Omental fat pad (tissue), 4 donors: Measurements from ENCODE around the gene SLC25A4. TPM values are rescaled to one million over a fixed set of nuclear protein-coding genes. Genes with fewer than 3 reads are reported as not detected.
A peak's percentile ranks its signal among the peaks of the same experiment; 100 is the strongest.
"Not testable (repeated sequence)": the region's sequence is repeated elsewhere in the genome, so short reads cannot be mapped to it uniquely, and the experiment has no call there.

Source experiments
- ATAC-seq: fragments of 150-250 bp; one replicate; pipeline ENCODE4 v1.9.1; 2016; ENCODE audit warnings: mild to moderate bottlenecking, moderate library complexity; ENCODE audit not compliant: low FRiP score
- DNase-seq: peaks from one replicate; pipeline ENCODE4 v3.0.0-alpha.2; 2019; ENCODE audit warnings: low spot score
- total RNA-seq, 4 donors: library from RNA; depleted of rRNA; stranded (reverse); fragments of >200 nt; gene quantifications; one replicate each; pipeline ENCODE4 v1.1.0, GENCODE V29; 2016
- TF ChIP-seq, protein P1 (sequence below), 3 donors: fragments of 450-650 bp; IDR thresholded peaks; one replicate each; pipeline ENCODE4 v1.5.1; 2016 to 2017; ENCODE audit warnings: antibody characterized with exemption in 3 of 3, mild to moderate bottlenecking in 3 of 3, moderate library complexity in 2 of 3

The SLC25A4 gene
- total RNA-seq, 4 donors from 2014 or later = 14.4 to 25.9 (median 20.2) TPM

DNA sequence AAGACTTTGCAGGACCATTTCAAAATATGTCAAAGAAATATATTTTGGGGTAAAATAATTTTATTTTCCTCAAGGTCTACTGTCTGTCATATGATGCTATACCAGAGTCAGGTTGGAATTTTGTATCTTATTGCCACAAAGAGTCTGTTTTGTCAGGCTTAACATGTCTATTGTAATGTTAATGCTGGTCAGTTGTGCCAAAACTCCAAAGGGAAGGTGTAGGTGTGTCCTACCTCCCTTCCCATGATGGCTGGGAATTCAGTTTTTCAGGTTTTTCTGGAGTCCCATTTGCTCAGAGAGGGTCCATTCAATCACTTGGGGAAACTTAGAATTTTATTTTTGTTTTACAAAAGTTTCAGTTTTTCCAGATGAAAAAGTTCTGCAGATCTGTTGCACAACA lies 33.3 kb upstream of the SLC25A4 start:
- TF ChIP-seq, protein P1, sequence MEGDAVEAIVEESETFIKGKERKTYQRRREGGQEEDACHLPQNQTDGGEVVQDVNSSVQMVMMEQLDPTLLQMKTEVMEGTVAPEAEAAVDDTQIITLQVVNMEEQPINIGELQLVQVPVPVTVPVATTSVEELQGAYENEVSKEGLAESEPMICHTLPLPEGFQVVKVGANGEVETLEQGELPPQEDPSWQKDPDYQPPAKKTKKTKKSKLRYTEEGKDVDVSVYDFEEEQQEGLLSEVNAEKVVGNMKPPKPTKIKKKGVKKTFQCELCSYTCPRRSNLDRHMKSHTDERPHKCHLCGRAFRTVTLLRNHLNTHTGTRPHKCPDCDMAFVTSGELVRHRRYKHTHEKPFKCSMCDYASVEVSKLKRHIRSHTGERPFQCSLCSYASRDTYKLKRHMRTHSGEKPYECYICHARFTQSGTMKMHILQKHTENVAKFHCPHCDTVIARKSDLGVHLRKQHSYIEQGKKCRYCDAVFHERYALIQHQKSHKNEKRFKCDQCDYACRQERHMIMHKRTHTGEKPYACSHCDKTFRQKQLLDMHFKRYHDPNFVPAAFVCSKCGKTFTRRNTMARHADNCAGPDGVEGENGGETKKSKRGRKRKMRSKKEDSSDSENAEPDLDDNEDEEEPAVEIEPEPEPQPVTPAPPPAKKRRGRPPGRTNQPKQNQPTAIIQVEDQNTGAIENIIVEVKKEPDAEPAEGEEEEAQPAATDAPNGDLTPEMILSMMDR (IDR thresholded peaks at IDR 0.05) = no peak
- no peak for DNase-seq
- ATAC-seq = no peak

DNA sequence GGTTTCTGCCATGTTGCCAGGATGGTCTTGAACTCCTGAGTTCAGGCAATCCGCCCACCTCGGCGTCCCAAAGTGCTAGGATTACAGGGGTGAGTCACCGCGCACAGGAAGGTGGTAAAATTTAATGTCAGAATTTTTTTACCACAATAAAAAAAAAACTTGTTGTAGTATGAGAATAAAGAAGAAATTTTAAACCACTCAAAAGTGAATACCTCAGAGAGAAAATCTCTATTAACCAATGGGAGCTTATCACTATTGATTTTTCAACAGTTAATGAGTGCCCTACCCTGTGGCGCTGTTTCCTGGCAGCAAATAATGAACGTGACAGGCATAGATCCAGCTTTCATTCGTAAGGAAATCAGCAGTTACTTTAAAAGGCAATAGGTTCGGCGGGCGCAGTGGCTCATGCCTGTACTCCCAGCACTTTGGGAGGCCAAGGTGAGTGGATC lies 32.7 kb upstream of the SLC25A4 start:
- DNase-seq (no peak), ATAC-seq (no peak)
- TF ChIP-seq, protein P1 (IDR thresholded peaks at IDR 0.05) = no peak

DNA sequence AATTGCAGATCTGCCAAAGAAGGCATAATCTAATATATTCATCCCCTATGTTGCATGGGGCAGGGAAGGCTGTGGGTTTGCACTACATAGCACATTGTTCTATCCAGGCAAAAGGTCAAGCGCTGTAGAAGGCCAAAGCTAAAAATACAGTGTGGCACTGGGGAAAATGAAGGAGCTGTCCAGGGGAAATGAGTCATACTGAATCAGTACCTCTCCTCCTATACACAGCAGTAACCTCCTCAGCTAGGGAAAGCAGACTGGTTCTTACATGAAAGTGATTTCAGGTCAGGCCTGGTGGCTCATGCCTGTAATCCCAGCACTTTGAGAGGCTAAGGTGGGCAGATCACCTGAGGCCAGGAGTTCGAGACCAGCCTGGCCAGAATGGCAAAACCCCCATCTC lies 31.0 kb upstream of the SLC25A4 start:
- TF ChIP-seq, protein P1 (IDR thresholded peaks at IDR 0.05) = no peak
- ATAC-seq = peak; percentile 95
- DNase-seq = no peak

DNA sequence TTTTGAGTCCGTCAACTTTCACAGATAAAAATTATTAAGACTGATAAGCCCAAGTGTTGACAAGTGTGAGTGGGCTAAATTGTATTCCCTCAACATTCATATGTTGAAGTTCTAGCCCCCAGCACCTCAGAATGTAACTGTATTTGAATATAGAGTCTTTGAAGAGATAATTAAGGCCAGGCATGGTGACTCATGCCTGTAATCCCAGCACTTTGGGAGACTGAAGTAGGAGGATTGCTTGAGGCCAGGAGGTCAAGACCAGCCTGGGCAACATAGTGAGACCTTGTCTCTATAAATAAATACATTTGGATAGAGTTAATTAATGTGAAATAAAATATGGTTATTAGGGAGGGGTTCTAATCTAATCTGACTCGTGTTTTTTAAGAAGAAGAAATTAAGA lies 29.7 kb upstream of the SLC25A4 start:
- DNase-seq (no peak), ATAC-seq (no peak)
- TF ChIP-seq, protein P1 (IDR thresholded peaks at IDR 0.05) = no peak

DNA sequence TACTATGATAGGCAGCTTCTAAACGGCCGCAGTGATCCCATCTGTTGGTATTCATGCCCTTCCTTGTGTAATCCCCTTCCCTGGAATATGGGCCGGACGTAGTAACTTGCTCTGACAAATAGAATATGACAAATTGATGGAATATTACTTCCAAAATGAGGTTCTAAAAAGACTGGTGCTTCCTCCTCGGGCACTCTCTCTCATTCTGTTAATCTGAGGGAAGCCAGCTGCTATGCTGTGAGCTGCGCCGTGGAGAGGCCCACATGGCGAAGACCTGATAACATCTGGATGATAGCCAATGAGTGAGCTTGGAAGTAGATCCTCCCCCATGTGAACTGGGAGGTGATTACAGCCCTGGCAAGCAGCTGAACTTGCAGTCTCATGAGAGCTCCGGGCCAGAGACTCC lies 27.2 kb upstream of the SLC25A4 start:
- TF ChIP-seq, protein P1 (IDR thresholded peaks at IDR 0.05) = no peak
- DNase-seq (no peak), ATAC-seq (peak; percentile 86)

DNA sequence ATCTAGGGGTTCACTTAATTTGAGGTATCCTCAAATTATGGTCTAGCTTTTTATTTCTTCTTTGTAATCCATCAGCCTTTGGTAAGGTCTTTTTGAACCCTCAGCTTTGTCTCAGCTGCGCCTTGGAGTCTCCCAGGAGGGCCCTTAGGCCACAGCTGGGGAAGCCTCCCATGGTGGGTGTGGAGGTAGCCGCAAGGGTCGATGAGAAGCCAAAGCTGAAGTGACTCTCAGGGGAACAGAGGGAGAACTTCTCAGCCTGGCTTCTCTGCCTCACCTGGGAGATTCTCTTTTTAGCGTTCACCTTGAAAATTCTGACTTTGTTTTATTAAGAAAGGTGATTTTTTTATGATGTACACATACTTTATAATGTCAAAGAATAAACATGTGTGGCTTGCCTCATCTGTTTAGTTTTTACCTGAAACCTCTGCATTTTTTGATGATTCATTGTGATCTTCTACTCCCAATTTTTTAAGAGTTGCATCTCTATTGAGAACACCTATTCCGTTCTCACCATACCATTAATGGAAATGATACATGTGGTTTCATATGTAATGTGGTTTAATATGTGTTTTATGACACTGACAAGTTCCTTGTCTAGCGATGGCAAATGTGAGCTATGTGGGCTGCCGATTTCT lies 25.6 kb upstream of the SLC25A4 start:
- no peak for DNase-seq
- TF ChIP-seq, protein P1 (IDR thresholded peaks at IDR 0.05) = no peak
- no peak for ATAC-seq

DNA sequence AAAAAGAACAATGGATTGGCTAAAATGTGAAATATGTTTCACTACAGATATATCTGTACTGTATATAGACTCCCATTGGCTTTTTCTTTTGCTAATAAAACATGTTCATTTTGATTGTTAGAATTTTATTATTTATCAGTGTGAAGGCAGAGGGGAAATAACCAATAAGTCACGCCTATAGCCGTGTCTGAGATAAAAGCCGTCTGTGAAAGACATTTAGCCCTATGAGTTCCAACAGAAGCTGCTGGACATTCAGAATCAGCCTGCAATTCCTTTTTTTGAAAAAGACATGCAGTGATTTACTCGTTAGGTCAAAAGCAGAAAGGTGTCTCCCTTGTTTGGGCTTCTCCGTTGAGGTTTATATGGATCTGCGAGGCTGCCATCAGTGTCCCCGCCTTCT lies 24.2 kb upstream of the SLC25A4 start:
- ATAC-seq = no peak
- TF ChIP-seq, protein P1 (IDR thresholded peaks at IDR 0.05) = no peak
- no peak for DNase-seq

DNA sequence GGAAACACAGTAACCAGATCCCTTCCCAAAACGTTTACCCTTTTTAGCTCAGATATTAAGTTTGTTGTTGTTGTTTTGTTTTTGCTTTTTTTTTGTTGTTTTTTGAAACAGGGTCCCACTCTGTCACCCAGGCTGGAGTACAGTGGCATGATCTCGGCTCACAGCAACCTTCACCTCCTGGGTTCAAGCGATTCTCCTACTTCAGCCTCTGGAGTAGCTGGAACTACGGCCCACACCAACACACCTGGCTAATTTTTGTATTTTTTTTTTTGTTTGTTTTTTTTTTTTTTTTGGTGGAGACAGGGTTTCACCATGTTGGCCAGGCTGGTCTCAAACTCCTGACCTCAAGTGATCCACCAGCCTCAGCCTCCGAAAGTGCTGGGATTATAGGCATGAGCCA lies 23.6 kb upstream of the SLC25A4 start:
- DNase-seq, ATAC-seq: not testable (repeated sequence)
